Mesothelial cell of epicardium (in vitro differentiated cells): Measurements from ENCODE around the gene CD52. TPM values are rescaled to one million over a fixed set of nuclear protein-coding genes. Genes with fewer than 3 reads are reported as not detected.
A peak's percentile ranks its signal among the peaks of the same experiment; 100 is the strongest.

Experiments
- DNase-seq, 2 experiments: peaks; one replicate each; pipeline ENCODE4 v3.0.0; 2021; ENCODE audit warnings: low spot score in 2 of 2; ENCODE audit not compliant: unreplicated experiment in 2 of 2
- H3K27ac Mint-ChIP-seq: 2 replicates; pipeline ENCODE4 v1.8.0; 2021; ENCODE audit warnings: mixed read lengths
- H3K27me3 Mint-ChIP-seq: 2 replicates; pipeline ENCODE4 v1.8.0; 2021; ENCODE audit warnings: low read depth, mixed read lengths
- H3K36me3 Mint-ChIP-seq: 2 replicates; pipeline ENCODE4 v1.8.0; 2021; ENCODE audit warnings: mixed read lengths
- H3K4me1 Mint-ChIP-seq: 2 replicates; pipeline ENCODE4 v1.8.0; 2021; ENCODE audit warnings: mixed read lengths
- H3K4me3 Mint-ChIP-seq: 2 replicates; pipeline ENCODE4 v1.8.0; 2021; ENCODE audit warnings: mild to moderate bottlenecking, moderate library complexity, mixed read lengths
- H3K9me3 Mint-ChIP-seq: 2 replicates; pipeline ENCODE4 v1.8.0; 2021; ENCODE audit warnings: mixed read lengths
- total RNA-seq: library from RNA; stranded (reverse); gene quantifications from 3 replicates; pipeline ENCODE4 v1.2.1, GENCODE V29; 2021
- TF ChIP-seq, protein P1 (sequence below): fragments of 200-600 bp; sonication (generic); IDR thresholded peaks from one replicate; pipeline ENCODE4 v1.5.0; 2021; ENCODE audit warnings: antibody characterized with exemption; ENCODE audit not compliant: unreplicated experiment

CD52 gene
- total RNA-seq, 1 donor from 2014 or later, result 1.6 TPM

DNA sequence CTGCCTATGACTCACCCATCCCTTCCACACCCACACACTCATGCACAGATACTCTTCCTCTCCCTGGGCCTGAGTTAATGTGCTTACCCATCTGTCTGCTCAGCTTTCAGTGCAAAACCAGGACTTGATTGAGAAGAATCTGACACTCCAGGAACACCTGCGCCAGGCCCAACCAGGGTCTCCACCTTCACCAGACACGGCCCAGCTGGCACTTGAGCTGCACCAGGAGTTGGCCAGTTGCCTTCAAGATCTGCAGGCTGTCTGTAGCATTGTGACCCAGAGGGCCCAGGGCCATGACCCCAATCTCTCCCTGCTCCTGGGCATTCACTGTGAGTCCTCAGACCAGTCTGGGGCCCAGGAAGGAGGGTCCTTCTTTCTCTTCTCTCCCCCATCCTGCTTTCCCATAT is 41.3 kb upstream of the CD52 start:
- TF ChIP-seq, protein P1, sequence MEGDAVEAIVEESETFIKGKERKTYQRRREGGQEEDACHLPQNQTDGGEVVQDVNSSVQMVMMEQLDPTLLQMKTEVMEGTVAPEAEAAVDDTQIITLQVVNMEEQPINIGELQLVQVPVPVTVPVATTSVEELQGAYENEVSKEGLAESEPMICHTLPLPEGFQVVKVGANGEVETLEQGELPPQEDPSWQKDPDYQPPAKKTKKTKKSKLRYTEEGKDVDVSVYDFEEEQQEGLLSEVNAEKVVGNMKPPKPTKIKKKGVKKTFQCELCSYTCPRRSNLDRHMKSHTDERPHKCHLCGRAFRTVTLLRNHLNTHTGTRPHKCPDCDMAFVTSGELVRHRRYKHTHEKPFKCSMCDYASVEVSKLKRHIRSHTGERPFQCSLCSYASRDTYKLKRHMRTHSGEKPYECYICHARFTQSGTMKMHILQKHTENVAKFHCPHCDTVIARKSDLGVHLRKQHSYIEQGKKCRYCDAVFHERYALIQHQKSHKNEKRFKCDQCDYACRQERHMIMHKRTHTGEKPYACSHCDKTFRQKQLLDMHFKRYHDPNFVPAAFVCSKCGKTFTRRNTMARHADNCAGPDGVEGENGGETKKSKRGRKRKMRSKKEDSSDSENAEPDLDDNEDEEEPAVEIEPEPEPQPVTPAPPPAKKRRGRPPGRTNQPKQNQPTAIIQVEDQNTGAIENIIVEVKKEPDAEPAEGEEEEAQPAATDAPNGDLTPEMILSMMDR, result no peak
- H3K27me3 Mint-ChIP-seq, result no peaks in the 10 kb centered on the region
- no peak for DNase-seq
- no peak overlapping the region for H3K27ac Mint-ChIP-seq
- H3K4me1 Mint-ChIP-seq, result peaks cover 26% of the 10 kb centered on the region
- no peaks in the 10 kb centered on the region for H3K9me3 Mint-ChIP-seq
- H3K4me3 Mint-ChIP-seq, result no peak overlapping the region
- H3K36me3 Mint-ChIP-seq, result peaks cover 20% of the 10 kb centered on the region

DNA sequence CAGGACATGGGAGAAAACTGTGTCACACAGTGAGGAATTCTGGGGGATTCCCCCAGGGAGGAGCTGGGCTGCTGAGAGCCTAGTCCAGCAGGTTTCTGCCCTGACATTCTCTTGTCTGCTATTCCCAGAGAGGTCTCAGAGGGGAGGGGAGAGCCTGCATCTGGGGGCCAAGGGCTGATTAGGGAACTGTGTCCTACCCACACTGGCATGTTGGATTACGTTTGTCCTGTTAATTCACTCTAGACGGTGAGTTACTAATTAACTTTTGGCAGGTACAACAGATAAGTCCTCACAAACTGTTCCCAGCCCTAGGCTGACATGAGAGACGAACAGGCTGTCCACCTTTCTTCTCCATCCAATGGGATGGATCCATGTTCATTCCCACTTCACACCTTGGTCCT is 40.5 kb upstream of the CD52 start:
- Mint-ChIP-seq H3K27ac (no peak overlapping the region), H3K27me3 (no peaks in the 10 kb centered on the region), H3K36me3 (peaks cover 15% of the 10 kb centered on the region), H3K4me1 (peaks cover 29% of the 10 kb centered on the region), H3K9me3 (no peaks in the 10 kb centered on the region), H3K4me3 (no peak overlapping the region)
- TF ChIP-seq, protein P1, result no peak
- DNase-seq, result no peak

DNA sequence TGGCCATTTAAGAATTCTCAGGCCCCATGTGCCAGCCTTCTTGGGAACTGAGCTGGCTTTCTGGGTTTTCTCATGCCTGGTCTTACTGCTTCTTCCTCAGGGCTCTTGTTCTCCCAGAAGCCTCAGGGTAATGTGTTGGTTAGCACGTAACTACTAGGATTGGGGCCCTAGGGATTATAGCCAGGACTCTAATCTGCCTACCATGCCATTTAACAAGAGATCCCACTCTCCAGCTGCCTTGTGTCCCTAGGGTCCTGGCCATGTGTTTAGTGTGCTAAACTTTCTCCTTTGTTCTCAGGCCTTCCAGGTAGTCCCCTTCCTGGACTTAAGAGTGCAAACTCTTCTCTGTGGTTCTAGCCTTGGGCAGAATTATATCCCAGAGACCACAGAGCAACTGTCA is 40.0 kb upstream of the CD52 start:
- peaks cover 13% of the 10 kb centered on the region for H3K36me3 Mint-ChIP-seq
- H3K27ac Mint-ChIP-seq, result no peak overlapping the region
- no peaks in the 10 kb centered on the region for H3K27me3 Mint-ChIP-seq

DNA sequence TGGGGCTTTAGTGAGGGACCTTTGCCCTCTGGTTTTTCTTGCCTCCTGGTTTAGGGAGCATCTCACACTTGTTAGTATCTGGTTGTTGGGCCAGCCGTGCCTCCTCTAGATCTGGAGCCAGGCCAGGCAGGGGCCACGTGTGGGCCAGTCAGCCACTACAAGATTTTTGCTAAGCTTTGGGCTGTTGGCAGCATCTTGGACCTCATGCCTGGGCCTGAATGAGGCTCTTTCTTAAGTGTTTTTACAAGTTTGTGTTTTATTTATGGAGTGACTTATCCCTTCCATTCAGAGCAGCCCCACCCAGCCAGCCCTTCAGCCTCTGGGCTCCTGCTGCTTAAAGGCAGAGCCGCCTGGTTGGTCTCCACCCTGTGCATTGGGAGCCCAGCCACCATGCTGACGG is 39.5 kb upstream of the CD52 start:
- TF ChIP-seq, protein P1, result no peak
- no peak overlapping the region for H3K4me3 Mint-ChIP-seq
- H3K36me3 Mint-ChIP-seq, result peaks cover 10% of the 10 kb centered on the region
- DNase-seq, result no peak
- H3K27ac Mint-ChIP-seq, result no peak overlapping the region
- peaks cover 29% of the 10 kb centered on the region for H3K4me1 Mint-ChIP-seq
- H3K9me3 Mint-ChIP-seq, result no peaks in the 10 kb centered on the region
- H3K27me3 Mint-ChIP-seq, result no peaks in the 10 kb centered on the region

More for the DNA sequence above, 40.0 kb upstream of the CD52 start:
- no peak overlapping the region for H3K4me3 Mint-ChIP-seq
- DNase-seq, result no peak
- TF ChIP-seq, protein P1, result no peak
- no peaks in the 10 kb centered on the region for H3K9me3 Mint-ChIP-seq
- peaks cover 29% of the 10 kb centered on the region for H3K4me1 Mint-ChIP-seq

DNA sequence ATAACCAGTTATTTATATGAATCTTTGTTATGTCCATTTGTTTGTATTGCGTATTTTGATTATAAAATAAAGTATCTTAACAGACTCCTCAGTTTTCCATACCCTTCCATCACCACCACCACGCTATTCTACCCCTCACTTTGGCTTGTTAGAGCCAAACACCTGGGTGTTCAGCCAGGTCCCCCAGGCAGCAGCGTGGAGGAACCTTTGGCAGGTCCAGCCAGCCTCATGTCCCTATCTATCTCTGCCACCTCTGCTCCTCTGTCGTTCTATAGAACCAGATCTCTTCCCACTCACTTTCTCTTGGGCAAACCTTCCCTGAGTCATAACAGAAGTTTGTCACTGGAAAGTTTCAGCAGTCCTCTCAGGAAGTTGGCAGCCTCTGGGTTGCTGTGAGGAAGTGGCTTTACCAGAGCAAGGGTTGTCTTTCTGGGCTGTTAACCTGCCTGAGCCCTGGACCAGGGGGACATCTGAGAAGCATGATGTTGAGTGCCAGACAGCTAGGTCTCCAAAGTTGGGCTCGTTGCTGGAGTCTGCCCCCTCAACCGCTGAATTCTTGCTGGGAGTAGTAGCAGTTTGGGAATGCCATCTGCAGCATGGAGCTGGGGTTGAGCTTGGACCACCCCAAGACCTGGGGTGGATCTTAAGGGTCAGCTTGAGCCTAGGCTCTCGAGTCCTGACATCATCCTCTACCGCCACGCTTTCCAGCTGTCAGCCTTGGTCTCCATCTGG is 38.9 kb upstream of the CD52 start:
- peak overlapping the region; percentile 88 for H3K27ac Mint-ChIP-seq
- no peak for DNase-seq
- TF ChIP-seq, protein P1, result no peak
- H3K36me3 Mint-ChIP-seq, result peaks cover 10% of the 10 kb centered on the region
- H3K4me1 Mint-ChIP-seq, result peaks cover 29% of the 10 kb centered on the region
- H3K27me3 Mint-ChIP-seq, result no peaks in the 10 kb centered on the region
- no peaks in the 10 kb centered on the region for H3K9me3 Mint-ChIP-seq
- peak overlapping the region; percentile 87 for H3K4me3 Mint-ChIP-seq
